Left hindlimb (tissue), 1 donor: ENCODE results near the gene FLVCR2.

Experiments used
- DNase-seq: peaks from one replicate; pipeline ENCODE4 v3.0.0-alpha.2; 2018

Gene FLVCR2

DNA sequence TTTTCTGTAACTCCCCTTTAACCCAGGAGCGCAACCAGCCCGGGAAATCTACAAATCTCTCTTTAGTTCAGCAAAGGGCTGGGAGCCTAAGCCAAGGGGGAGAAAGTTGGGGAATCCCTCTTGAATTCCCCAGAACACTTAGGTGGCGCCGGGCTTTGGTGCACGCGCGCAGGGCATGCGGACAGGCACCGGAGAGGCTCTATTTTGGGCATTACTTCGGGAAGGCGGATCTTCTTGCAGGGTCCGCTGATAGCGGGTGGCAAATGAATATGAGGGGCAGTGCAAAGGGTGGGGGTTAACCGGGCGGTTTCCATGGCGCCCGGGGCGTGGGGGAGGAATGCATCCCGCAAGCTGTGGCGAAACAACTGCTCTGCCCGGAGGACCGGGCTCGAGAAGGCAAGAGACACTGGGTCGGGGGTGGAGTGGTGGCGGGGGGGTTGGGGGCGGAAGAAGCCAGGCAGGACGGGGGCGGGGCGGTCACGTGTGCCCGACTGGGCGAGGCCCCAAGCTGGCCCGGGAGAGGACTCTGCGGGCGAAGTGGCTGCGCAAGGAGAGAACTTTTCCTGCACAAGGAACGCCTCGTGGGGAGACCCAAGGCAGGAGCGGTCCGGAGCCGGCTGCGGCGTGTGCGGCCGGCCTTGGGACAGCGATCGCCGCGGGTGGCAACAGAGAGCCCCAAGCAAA, at the start of gene FLVCR2:
Gene FLVCR2 (plus strand): TSS at position 519 of the 684 bp plus-strand sequence. CDS start 353 bp downstream, outside the sequence.
- DNase-seq: peak; percentile 87

GRCh38 chr14:75531256-75531655, 47.2 kb upstream of the FLVCR2 start:
- no peak for DNase-seq

GRCh38 chr14:75531660-75532317, 46.6 kb upstream of the FLVCR2 start:
- DNase-seq: no peak

DNA sequence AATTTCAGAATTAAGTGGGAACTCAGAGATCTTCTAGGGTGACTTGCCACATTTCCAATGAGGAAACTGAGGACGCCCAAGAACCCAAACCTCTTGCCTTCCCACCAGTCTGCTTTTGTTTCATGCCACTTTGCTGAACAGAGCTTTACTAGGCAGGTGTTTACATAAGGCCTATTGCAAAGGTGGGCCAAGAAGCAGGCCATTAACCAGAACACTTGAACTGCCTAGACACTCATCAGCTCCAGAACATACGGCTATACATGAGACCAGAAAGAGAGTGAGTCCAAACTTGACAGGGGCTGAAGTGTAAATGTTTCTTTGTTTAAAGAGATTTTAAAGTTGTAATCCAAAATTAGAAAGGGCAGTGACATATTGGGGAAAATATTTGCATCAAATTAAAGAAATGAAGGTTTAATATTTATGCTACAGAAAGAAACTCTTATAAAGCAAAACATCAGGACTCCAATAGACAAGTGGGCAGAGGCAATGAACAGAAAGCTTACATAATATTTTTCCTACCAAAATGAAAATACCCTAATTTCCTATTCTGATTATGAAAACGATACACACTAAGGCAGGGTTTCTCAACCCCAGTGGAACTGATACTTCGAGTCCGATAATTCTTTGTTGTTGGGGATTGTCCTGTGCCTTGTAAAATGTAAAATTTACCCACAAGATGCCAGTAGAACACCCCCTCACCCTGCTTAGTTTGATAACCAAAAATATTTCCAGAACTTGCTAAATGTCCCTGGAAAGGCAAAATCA, 44.4 kb upstream of the FLVCR2 start:
- no peak for DNase-seq

GRCh38 chr14:75535164-75535898, 43.1 kb upstream of the FLVCR2 start:
- no peak for DNase-seq

DNA sequence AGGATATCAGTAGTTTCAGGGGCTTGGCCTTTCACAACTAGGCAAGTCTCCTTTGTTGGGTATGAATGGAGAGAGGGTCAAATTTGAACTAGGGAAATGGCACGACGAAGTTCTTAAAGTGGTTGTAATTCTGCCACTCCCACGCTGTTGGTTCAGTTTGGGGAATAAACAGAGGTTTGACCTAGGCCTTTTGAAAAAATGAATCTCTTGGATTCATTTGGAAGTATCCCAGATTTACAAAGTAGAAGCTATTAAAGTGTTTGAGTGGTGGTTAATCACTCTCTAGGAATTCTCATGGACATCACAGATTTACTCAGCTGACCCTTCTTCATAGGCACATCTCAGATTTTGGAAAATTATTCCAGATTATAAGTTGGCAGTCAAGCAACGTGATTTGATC, 41.3 kb upstream of the FLVCR2 start:
- DNase-seq: no peak

DNA sequence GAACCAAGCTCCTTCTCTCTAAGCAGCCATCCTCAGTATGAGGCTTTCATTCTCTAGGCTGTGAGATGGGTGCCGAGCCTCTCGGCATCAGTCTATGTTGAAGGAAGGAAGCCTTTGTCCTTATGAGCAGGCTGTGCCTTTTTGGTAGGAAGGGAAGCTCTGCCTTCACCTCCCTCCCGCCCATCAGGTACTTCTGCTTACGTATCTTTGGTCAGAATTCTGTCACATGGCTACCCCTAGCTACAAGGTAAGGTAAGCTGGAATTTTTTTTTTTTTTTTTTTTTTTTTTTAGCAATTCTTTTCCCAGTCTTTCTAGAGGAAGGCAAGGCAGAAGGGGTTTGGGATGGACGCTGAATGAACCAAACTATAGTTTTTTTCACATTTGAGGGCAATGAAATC, 39.3 kb upstream of the FLVCR2 start:
- no peak for DNase-seq

DNA sequence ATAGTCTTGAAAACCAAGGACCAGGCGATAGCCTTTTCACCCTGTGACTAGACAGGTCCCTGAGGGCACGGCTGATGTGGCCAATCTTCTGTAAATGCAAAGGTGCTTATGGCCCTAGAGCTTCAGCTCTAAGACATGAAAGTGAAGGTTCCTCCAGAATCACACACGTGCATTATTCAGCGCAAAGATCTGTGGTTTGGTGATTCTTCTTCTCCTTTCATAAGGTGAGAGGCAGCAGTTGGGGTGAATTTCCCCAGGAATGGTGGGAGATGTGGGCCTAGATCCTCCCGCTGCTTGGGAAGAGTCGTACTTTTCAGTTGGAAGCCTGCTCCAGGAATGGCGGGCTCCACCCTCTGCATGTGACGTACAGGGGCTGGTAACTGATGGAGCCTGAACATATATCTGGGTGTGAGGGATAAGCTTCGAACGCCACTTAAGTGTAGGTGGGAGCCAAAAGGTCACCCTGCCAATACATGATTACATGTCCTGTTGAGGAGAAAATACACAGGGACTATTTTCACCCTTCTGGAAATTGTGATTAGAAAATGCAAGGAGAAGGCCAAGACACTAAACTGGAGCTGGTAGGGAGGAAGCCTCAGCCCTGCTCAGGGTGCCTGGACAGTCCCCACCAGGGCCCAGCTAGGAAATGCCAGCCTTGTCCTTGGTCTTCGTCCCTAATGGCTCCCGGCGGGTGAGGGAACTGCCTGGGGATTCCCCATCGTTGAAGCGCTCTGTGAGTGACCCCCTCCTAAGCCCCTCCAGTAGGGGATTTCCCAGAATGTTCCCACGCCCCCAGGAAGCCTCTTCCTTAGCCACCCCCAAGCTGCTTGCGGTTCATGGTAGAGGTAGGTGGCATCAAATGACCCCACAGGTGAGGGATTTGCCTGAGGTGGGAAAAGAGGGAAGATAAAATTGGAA, 38.6 kb upstream of the FLVCR2 start:
- DNase-seq: no peak

- no peak for DNase-seq
Observed at GRCh38 chr14:75540479-75540851, 38.0 kb upstream of the FLVCR2 start.

DNA sequence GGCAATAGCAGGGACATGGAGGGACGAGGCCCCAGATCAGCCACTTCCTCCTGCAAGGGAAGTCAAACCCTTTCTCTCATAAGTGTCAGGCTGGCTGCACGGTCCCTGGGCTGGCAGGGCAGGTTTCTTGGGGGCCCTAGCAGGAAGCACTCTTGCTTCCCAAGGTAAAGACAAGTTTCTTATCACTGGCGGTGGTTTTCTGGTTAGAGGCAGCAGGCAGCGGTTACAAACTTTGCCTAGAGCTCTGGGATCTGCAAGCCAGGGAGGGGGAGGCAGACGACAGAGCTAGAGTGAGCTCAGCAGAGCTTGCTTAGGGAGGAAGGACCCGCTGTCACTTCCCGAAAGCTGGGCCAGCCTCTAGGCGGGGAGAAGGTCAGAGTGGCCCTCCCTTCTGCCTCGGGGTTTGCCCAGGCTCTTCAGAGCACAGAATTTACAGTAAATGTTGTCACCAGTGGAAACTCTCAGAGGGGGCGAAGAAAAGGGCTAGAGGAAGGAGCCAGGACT, 35.8 kb upstream of the FLVCR2 start:
- peak; percentile 60 for DNase-seq

GRCh38 chr14:75543253-75543652, 35.2 kb upstream of the FLVCR2 start:
- no peak for DNase-seq

- DNase-seq: no peak
Observed at GRCh38 chr14:75543786-75544185, 34.6 kb upstream of the FLVCR2 start.

GRCh38 chr14:75545907-75546306, 32.5 kb upstream of the FLVCR2 start:
- no peak for DNase-seq

DNA sequence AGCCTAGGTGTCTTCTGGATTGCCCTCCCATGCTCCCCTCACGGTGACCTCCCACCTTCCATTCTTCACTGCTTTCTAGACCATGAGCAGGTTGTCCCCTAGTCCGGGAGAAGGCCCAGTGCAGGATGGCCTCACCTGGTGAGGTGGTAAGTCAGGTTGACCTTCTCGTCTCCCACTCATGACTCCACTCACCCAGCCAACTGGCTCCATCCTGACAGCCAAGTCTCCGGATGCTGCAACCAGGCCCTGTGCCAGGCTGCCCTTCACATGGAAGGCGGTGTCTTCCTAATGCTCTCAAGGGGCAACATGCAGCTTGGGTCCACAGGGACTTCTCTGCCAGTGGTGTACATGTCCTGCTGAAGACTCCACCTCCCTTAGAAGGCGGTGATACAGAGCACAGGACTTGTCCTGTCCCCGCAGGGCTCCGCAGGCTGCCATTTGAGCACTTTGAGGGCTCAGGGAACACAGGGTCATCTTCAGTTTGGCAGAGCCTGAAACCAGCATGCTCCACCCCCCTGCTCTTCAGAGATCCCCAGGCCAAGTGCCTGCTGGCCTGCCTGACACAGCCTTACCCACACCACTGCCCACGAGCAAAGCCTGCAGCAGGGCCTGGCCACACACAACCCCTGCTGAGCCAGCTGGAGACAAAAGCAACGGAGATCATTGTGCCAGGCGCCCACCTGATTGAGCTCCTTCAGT, 30.7 kb upstream of the FLVCR2 start:
- DNase-seq: no peak

DNA sequence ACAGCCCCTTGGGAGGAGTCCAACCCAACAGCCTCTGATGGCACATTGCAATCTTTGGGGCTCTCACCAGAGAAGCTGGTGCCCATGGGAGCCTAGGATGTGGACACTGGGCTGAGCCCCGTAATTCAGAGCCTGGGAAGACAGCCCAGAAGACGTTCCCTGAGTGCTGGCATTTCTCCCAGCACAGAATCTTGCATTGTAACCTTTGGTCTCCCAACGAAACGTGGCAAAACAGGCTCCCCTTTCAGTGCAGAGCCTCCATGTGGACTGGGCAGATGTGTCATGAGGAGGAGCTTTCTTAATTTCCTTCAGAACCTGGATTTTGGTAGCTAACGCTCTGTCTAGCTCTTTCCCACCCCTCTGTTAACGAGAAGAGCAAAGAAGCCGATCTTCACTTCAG, 29.9 kb upstream of the FLVCR2 start:
- DNase-seq: no peak

DNA sequence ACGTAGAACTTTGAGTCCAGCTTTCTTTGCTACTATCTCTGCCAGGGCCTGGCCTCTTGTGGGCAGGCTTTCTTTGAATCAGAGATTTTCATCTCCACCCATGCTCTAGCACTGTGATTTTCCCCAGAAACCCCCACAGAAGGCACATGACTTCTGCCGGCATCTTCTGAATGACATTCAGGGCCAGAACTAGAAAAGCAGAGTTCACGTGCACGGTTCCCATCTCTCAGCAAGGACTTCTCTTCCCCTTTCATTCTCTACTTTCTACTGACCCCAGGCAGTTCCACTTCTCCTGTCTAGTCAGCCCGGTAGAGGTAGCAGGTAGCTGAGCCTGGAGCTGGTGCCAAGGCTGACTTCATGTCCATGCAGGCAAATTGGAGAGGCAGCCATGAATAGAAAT, 29.3 kb upstream of the FLVCR2 start:
- no peak for DNase-seq

GRCh38 chr14:75551021-75551420, 27.4 kb upstream of the FLVCR2 start:
- DNase-seq: no peak

GRCh38 chr14:75553157-75553556, 25.3 kb upstream of the FLVCR2 start:
- DNase-seq: no peak

DNA sequence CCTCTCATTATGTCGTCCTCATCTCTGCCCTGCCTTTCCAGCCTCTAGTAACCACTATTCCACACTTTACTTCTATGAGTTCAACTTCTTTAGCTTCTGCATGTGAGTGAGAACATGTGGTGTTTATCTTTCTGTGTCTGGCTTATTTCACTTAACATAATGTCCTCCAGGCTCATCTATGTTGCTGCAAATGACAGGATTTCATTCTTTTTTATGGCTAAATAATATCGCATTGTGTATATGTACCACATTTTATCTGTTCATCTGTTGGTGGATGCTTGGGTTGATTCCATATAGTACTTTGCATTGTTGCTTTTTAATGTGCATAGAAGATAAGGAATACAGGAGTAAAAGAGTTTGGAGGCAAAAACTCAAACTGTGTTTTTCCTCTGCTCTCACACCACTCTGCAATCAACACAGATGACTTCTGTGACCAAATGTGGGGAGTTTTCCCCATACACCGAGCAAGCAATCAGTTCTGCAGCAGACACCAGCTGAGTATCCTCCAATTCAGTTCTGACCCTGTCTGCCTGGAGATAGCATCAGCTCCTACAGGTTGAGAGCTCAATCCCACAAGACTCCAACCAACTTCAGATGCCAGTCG, 24.6 kb upstream of the FLVCR2 start:
- no peak for DNase-seq

- DNase-seq: no peak
Observed at GRCh38 chr14:75554482-75554881, 23.9 kb upstream of the FLVCR2 start.

DNA sequence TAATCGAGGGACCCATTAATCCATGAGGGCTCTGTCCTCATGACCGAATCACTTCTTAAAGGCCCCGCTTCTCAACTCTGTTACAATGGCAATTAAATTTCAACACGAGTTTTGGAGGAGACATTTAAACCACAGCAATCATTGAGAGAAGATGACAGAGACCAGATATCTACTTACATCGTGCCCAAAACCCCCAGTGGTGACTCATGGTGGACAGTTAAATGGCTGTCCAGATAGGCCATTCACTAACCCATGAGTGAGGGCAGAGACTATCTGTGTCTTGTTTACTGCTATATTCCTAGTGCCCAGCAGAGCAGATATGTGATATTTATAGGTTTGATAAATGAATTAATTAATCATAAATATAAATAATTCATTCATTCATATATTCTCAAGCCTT, 20.0 kb upstream of the FLVCR2 start:
- DNase-seq: no peak
